GM23338 (cell line): Measurements from ENCODE around the gene TMPRSS13. TPM values are rescaled to one million over a fixed set of nuclear protein-coding genes. Genes with fewer than 3 reads are reported as not detected.

ENCODE experiments used
- ATAC-seq: fragments of 200-7000 bp; cut with Tn5 transposase; 3 replicates; pipeline ENCODE4 v1.9.1; 2020
- DNase-seq: peaks from one replicate; pipeline ENCODE4 v3.0.0-alpha.2; 2015; ENCODE audit warnings: low spot score
- H2AFZ ChIP-seq: fragments of 200-600 bp; sonication (generic); 2 replicates; pipeline ENCODE4 v1.8.0; 2016; ENCODE audit warnings: antibody characterized with exemption, mild to moderate bottlenecking, moderate library complexity
- H3F3A ChIP-seq: fragments of 200-600 bp; sonication (generic); replicated peaks from 2 replicates; pipeline ENCODE4 v1.8.0; 2017; ENCODE audit warnings: antibody characterized with exemption, mixed run types, low read depth
- H3K27ac ChIP-seq: fragments of 200-600 bp; sonication (generic); 2 replicates; pipeline ENCODE4 v1.6.1; 2016; ENCODE audit warnings: low read depth
- H3K27me3 ChIP-seq: fragments of 200-600 bp; sonication (generic); 2 replicates; pipeline ENCODE4 v1.8.0; 2016; ENCODE audit warnings: mild to moderate bottlenecking, mixed run types, moderate library complexity; ENCODE audit not compliant: insufficient read depth
- H3K36me3 ChIP-seq: fragments of 200-600 bp; sonication (generic); 2 replicates; pipeline ENCODE4 v1.8.0; 2016; ENCODE audit warnings: mild to moderate bottlenecking; ENCODE audit not compliant: insufficient read depth
- H3K4me1 ChIP-seq: fragments of 200-600 bp; sonication (generic); 2 replicates; pipeline ENCODE4 v1.8.0; 2016; ENCODE audit warnings: mild to moderate bottlenecking, moderate library complexity; ENCODE audit not compliant: insufficient read depth
- H3K4me2 ChIP-seq: fragments of 200-600 bp; sonication (generic); 2 replicates; pipeline ENCODE4 v1.7.1; 2017; ENCODE audit warnings: mixed run types
- H3K4me3 ChIP-seq: fragments of 200-600 bp; sonication (generic); 2 replicates; pipeline ENCODE4 v1.6.1; 2016; ENCODE audit warnings: mixed run types
- H3K79me2 ChIP-seq: fragments of 200-600 bp; sonication (generic); replicated peaks from 2 replicates; pipeline ENCODE4 v1.8.0; 2017; ENCODE audit warnings: mild to moderate bottlenecking; ENCODE audit not compliant: insufficient read depth
- H3K9me2 ChIP-seq: fragments of 200-600 bp; sonication (generic); 2 replicates; pipeline ENCODE4 v1.8.0; 2017; ENCODE audit not compliant: insufficient read depth
- H4K20me1 ChIP-seq: fragments of 200-600 bp; sonication (generic); replicated peaks from 2 replicates; pipeline ENCODE4 v1.8.0; 2017; ENCODE audit warnings: mild to moderate bottlenecking; ENCODE audit not compliant: insufficient read depth
- H3K27ac Mint-ChIP-seq: 2 replicates; pipeline ENCODE4 v1.8.0; 2020; ENCODE audit warnings: inconsistent platforms, mild to moderate bottlenecking, moderate library complexity, mixed read lengths
- H3K27me3 Mint-ChIP-seq: 3 replicates; pipeline ENCODE4 v1.8.0; 2022; ENCODE audit warnings: low read depth, mild to moderate bottlenecking, moderate library complexity, mixed read lengths, inconsistent platforms; ENCODE audit not compliant: insufficient read depth, poor library complexity
- H3K36me3 Mint-ChIP-seq: 3 replicates; pipeline ENCODE4 v1.8.0; 2021; ENCODE audit warnings: low read depth, mild to moderate bottlenecking, inconsistent platforms, moderate library complexity, mixed read lengths
- H3K4me1 Mint-ChIP-seq: 3 replicates; pipeline ENCODE4 v1.8.0; 2020; ENCODE audit warnings: mild to moderate bottlenecking, inconsistent platforms, mixed read lengths
- H3K4me3 Mint-ChIP-seq: 3 replicates; pipeline ENCODE4 v1.8.0; 2021; ENCODE audit warnings: moderate library complexity, mild to moderate bottlenecking, inconsistent platforms, mixed read lengths
- H3K9me3 Mint-ChIP-seq: 3 replicates; pipeline ENCODE4 v1.8.0; 2020; ENCODE audit warnings: moderate library complexity, mild to moderate bottlenecking, inconsistent platforms, mixed read lengths
- CREB1 ChIP-seq: fragments of 250-450 bp; sonication (Bioruptor Pico); IDR thresholded peaks from 2 replicates; pipeline ENCODE4 v1.5.0; 2020; ENCODE audit warnings: low read depth, mild to moderate bottlenecking, moderate library complexity
- EZH2 ChIP-seq: fragments of 200-600 bp; sonication (generic); IDR thresholded peaks from one replicate; pipeline ENCODE4 v1.8.0; 2017; ENCODE audit warnings: antibody characterized with exemption, mild to moderate bottlenecking, low read depth; ENCODE audit not compliant: unreplicated experiment
- EZH2phosphoT487 ChIP-seq: fragments of 200-600 bp; sonication (generic); IDR thresholded peaks from one replicate; pipeline ENCODE4 v1.8.1; 2018; ENCODE audit warnings: antibody characterized with exemption; ENCODE audit not compliant: unreplicated experiment
- JUNB ChIP-seq: IDR thresholded peaks from one replicate; pipeline ENCODE4 v1.6.1; 2016; ENCODE audit warnings: antibody characterized with exemption; ENCODE audit not compliant: unreplicated experiment
- NANOG ChIP-seq: IDR thresholded peaks from 2 replicates; pipeline ENCODE4 v1.6.1; 2016; ENCODE audit warnings: antibody characterized with exemption, borderline replicate concordance
- POLR2AphosphoS5 ChIP-seq: IDR thresholded peaks from 2 replicates; pipeline ENCODE4 v1.6.1; 2016; ENCODE audit warnings: antibody characterized with exemption, low read depth
- STAT1 ChIP-seq: IDR thresholded peaks from one replicate; pipeline ENCODE4 v1.6.1; 2016; ENCODE audit warnings: antibody characterized with exemption; ENCODE audit not compliant: unreplicated experiment
- ZNF114 ChIP-seq: fragments of 250-450 bp; sonication (Bioruptor Pico); IDR thresholded peaks from 2 replicates; pipeline ENCODE4 v1.5.0; 2020; ENCODE audit warnings: mild to moderate bottlenecking, moderate library complexity
- polyA plus RNA-seq: library from polyadenylated mRNA; unstranded; fragments of >200 nt; fragmentation: Nextera tagmentation; extraction: Ambion mirVana; gene quantifications from 2 replicates; pipeline ENCODE4 v1.2.1, GENCODE V29; 2016
- total RNA-seq: library from RNA; depleted of rRNA; stranded (reverse); fragments of >200 nt; shearing (Covaris generic); gene quantifications from 2 replicates; pipeline ENCODE4 v1.2.3, GENCODE V29; 2014
- TF ChIP-seq, protein P1 (sequence below), 2 experiments: fragments of 200-600 bp in 1 of 2; sonication (generic) in 1 of 2; conservative IDR thresholded peaks; 2 replicates each; pipeline versions ENCODE4 v1.5.1 to v1.6.1; 2016 to 2017; ENCODE audit warnings: antibody characterized with exemption in 2 of 2, low read depth in 2 of 2, mild to moderate bottlenecking in 2 of 2, moderate library complexity in 1 of 2
- TF ChIP-seq, protein P2 (sequence below): IDR thresholded peaks from 2 replicates; pipeline ENCODE4 v1.6.1; 2016; ENCODE audit warnings: antibody characterized with exemption
- TF ChIP-seq, protein P3 (sequence below): IDR thresholded peaks from one replicate; pipeline ENCODE4 v1.6.1; 2018; ENCODE audit warnings: antibody characterized with exemption; ENCODE audit not compliant: unreplicated experiment

Gene TMPRSS13
- total and polyA plus RNA-seq, 2 experiments from 2014 or later = 0.31 TPM; not detected in 1

DNA sequence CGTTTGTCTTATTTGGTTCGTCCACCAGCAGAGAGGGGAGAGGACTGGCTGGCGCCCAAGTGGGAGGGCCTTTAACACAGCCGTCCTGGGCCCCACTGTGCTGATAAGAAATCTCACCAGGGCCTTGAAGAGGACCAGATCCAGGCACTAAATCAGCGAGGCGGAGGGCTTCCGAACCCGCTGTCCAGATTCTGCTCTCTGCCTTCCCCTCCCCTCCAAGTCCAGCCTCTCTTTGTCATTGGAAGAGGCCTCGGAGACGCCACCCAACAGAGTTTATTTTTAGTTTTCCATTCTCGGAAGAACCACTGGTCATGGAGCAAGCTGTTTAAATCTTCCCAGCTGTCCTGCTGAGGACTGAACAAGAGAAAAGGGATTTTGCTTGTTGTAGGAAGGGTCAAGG lies 43.4 kb downstream of the TMPRSS13 start:
- H3K27ac Mint-ChIP-seq = no peak overlapping the region
- H2AFZ ChIP-seq = no peak overlapping the region
- no peaks in the 10 kb centered on the region for H4K20me1 ChIP-seq
- no peak overlapping the region for H3K27ac ChIP-seq
- no peak overlapping the region for H3K4me3 ChIP-seq
- H3K4me3 Mint-ChIP-seq = no peak overlapping the region
- no peaks in the 10 kb centered on the region for H3K27me3 Mint-ChIP-seq
- H3K4me2 ChIP-seq = no peak overlapping the region
- H3K36me3 Mint-ChIP-seq = no peaks in the 10 kb centered on the region
- H3F3A ChIP-seq = no peaks in the 10 kb centered on the region
- TF ChIP-seq EZH2phosphoT487 = no peak
- peaks cover 6% of the 10 kb centered on the region; the same call in 1 of the 2 replicates for H3K4me1 ChIP-seq
- no peaks in the 10 kb centered on the region for H3K9me3 Mint-ChIP-seq
- no peaks in the 10 kb centered on the region for H3K36me3 ChIP-seq
- H3K79me2 ChIP-seq = no peaks in the 10 kb centered on the region
- DNase-seq = no peak
- ATAC-seq = no peak
- H3K4me1 Mint-ChIP-seq = peaks cover 17% of the 10 kb centered on the region
- H3K27me3 ChIP-seq = no peaks in the 10 kb centered on the region
- no peaks in the 10 kb centered on the region for H3K9me2 ChIP-seq

DNA sequence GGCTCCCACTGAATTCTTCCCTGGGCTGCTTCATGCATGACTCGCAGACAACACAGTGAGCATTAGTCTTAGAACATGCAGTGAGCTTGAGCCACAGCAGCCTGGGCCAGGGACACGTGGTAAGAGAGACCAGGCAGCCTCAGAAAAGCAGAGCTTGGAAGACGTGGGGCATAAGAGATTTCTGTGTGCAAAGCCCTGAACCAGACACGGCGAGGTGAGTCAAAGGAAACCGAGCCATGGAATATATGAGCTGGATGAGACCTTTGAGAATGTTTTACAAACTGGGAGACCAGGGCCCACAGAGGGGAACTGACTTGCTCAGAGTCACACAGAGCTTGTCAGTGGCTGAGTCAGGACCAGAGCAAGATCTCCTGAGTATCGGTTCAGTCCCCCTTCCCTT lies 44.2 kb downstream of the TMPRSS13 start:
- DNase-seq (no peak), ATAC-seq (no peak)
- Histone ChIP-seq H3K9me2 (no peaks in the 10 kb centered on the region), H3K79me2 (no peaks in the 10 kb centered on the region), H4K20me1 (no peaks in the 10 kb centered on the region), H3K27me3 (peaks cover under 1% of the 10 kb centered on the region; the same call in 1 of the 2 replicates), H3K4me1 (peaks cover 6% of the 10 kb centered on the region; the same call in 1 of the 2 replicates), H3K36me3 (no peaks in the 10 kb centered on the region), H3K27ac (no peak overlapping the region), H2AFZ (no peak overlapping the region; the same call in 1 of the 2 replicates), H3F3A (no peaks in the 10 kb centered on the region), H3K4me2 (no peak overlapping the region), H3K4me3 (no peak overlapping the region)
- Mint-ChIP-seq H3K27ac (no peak overlapping the region), H3K9me3 (no peaks in the 10 kb centered on the region), H3K4me3 (no peak overlapping the region), H3K27me3 (no peaks in the 10 kb centered on the region), H3K36me3 (no peaks in the 10 kb centered on the region), H3K4me1 (peaks cover 17% of the 10 kb centered on the region)
- TF ChIP-seq STAT1 (no peak), POLR2AphosphoS5 (no peak), NANOG (no peak), EZH2 (no peak), JUNB (no peak), ZNF114 (CRISPR knock-in tag) (no peak), CREB1 (CRISPR knock-in tag) (no peak)
- TF ChIP-seq, protein P1, sequence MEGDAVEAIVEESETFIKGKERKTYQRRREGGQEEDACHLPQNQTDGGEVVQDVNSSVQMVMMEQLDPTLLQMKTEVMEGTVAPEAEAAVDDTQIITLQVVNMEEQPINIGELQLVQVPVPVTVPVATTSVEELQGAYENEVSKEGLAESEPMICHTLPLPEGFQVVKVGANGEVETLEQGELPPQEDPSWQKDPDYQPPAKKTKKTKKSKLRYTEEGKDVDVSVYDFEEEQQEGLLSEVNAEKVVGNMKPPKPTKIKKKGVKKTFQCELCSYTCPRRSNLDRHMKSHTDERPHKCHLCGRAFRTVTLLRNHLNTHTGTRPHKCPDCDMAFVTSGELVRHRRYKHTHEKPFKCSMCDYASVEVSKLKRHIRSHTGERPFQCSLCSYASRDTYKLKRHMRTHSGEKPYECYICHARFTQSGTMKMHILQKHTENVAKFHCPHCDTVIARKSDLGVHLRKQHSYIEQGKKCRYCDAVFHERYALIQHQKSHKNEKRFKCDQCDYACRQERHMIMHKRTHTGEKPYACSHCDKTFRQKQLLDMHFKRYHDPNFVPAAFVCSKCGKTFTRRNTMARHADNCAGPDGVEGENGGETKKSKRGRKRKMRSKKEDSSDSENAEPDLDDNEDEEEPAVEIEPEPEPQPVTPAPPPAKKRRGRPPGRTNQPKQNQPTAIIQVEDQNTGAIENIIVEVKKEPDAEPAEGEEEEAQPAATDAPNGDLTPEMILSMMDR (conservative IDR thresholded peaks at IDR 0.05; ENCODE audit: low read depth in 2 of 2) = no peak
- TF ChIP-seq, protein P2, sequence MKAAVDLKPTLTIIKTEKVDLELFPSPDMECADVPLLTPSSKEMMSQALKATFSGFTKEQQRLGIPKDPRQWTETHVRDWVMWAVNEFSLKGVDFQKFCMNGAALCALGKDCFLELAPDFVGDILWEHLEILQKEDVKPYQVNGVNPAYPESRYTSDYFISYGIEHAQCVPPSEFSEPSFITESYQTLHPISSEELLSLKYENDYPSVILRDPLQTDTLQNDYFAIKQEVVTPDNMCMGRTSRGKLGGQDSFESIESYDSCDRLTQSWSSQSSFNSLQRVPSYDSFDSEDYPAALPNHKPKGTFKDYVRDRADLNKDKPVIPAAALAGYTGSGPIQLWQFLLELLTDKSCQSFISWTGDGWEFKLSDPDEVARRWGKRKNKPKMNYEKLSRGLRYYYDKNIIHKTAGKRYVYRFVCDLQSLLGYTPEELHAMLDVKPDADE = no peak
- TF ChIP-seq, protein P3, sequence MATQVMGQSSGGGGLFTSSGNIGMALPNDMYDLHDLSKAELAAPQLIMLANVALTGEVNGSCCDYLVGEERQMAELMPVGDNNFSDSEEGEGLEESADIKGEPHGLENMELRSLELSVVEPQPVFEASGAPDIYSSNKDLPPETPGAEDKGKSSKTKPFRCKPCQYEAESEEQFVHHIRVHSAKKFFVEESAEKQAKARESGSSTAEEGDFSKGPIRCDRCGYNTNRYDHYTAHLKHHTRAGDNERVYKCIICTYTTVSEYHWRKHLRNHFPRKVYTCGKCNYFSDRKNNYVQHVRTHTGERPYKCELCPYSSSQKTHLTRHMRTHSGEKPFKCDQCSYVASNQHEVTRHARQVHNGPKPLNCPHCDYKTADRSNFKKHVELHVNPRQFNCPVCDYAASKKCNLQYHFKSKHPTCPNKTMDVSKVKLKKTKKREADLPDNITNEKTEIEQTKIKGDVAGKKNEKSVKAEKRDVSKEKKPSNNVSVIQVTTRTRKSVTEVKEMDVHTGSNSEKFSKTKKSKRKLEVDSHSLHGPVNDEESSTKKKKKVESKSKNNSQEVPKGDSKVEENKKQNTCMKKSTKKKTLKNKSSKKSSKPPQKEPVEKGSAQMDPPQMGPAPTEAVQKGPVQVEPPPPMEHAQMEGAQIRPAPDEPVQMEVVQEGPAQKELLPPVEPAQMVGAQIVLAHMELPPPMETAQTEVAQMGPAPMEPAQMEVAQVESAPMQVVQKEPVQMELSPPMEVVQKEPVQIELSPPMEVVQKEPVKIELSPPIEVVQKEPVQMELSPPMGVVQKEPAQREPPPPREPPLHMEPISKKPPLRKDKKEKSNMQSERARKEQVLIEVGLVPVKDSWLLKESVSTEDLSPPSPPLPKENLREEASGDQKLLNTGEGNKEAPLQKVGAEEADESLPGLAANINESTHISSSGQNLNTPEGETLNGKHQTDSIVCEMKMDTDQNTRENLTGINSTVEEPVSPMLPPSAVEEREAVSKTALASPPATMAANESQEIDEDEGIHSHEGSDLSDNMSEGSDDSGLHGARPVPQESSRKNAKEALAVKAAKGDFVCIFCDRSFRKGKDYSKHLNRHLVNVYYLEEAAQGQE = no peak
